Colonic mucosa (tissue), 4 donors: ENCODE results near the gene THSD7A. TPM values are rescaled to one million over a fixed set of nuclear protein-coding genes. Genes with fewer than 3 reads are reported as not detected.

ENCODE experiments used
- DNase-seq: peaks from one replicate; pipeline ENCODE4 v3.0.0-alpha.2; 2020
- H3K27ac ChIP-seq: fragments of 200-600 bp; one replicate; pipeline ENCODE4 v1.8.0; 2021
- H3K27me3 ChIP-seq: fragments of 200-600 bp; one replicate; pipeline ENCODE4 v1.8.0; 2021
- H3K36me3 ChIP-seq: fragments of 200-600 bp; one replicate; pipeline ENCODE4 v1.8.0; 2021
- H3K4me1 ChIP-seq: fragments of 200-600 bp; one replicate; pipeline ENCODE4 v1.8.0; 2021; ENCODE audit warnings: mild to moderate bottlenecking
- H3K4me3 ChIP-seq: fragments of 200-600 bp; one replicate; pipeline ENCODE4 v1.8.0; 2021
- H3K9ac ChIP-seq, 2 donors: one replicate each; pipeline ENCODE4 v1.7.0; 2013; ENCODE audit warnings: control low read depth in 2 of 2, low read depth in 2 of 2, low read length in 2 of 2
- H3K9me3 ChIP-seq: fragments of 200-600 bp; one replicate; pipeline ENCODE4 v1.8.0; 2021
- CTCF ChIP-seq: fragments of 200-600 bp; IDR thresholded peaks from one replicate; pipeline ENCODE4 v1.8.0; 2022; ENCODE audit warnings: antibody characterized with exemption, mild to moderate bottlenecking
- intact Hi-C: fragments of 100-400 bp; cut with DNase I; formaldehyde crosslinking; loops from one replicate; pipeline ENCODE4 v1.14.1; 2022
- total RNA-seq, 2 donors: library from RNA; stranded (reverse); fragmentation: NEBNext Ultra II Directional in 1 of 2; extraction: Animal tissue kit (Norgen Biotek cat#: 25700) in 1 of 2; gene quantifications; one replicate each; pipeline ENCODE4 v1.2.1, GENCODE V29; 2021
- donor health status: healthy.
- donor health status: DM: no; HTN: no; CAD: no.
- donor health status: DM: no; HTN: no; CAD: no.

The THSD7A gene
- total RNA-seq, 2 donors from 2014 or later: 2.1 to 2.3 TPM

DNA sequence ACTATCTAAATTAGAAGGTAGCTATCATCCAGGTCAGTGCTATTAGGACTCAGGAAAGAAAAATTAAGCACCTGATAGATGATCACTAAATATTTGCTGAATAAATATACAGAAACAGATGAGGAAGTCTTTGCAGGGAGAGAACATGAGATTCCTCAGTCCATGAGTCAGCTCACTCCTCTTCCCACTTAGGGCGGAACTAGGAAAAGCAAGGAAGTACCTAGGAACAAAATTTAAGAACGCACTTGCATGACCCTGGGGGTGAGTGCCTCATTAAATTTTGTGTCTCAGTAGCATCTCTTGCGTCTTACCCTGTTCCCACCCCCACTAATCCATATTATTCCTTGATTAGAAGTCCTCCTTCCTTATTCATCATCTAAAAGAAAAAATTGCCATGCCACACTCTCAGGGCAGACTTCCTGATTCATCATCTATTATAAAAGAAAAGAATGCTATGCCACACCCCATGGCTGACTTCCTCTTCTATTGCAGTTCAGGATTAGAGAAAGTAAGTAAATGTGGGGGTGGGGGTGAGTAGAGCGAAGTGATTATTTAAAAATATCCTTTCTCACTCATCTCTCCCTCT is 208.8 kb downstream of the THSD7A start:
- Histone ChIP-seq H3K36me3 (no peaks in the 10 kb centered on the region), H3K27me3 (no peaks in the 10 kb centered on the region), H3K4me1 (no peaks in the 10 kb centered on the region), H3K27ac (no peak overlapping the region), H3K9me3 (no peaks in the 10 kb centered on the region), H3K9ac (no peak overlapping the region), H3K4me3 (no peak overlapping the region)
- no peak for TF ChIP-seq CTCF
- intact Hi-C loops: no loop called here
- DNase-seq: no peak

- intact Hi-C loops: no loop called here
- Histone ChIP-seq H3K4me3 (no peak overlapping the region), H3K9ac (no peak overlapping the region), H3K36me3 (no peaks in the 10 kb centered on the region), H3K27me3 (no peaks in the 10 kb centered on the region), H3K4me1 (no peaks in the 10 kb centered on the region), H3K27ac (no peak overlapping the region), H3K9me3 (no peaks in the 10 kb centered on the region)
- no peak for DNase-seq
- no peak for TF ChIP-seq CTCF
Measured at GRCh38 chr7:11620406-11621253, 211.4 kb downstream of the THSD7A start.

- intact Hi-C loops: no loop called here
- DNase-seq: no peak
- no peaks in the 10 kb centered on the region for H3K36me3 ChIP-seq
- H3K27me3 ChIP-seq: no peaks in the 10 kb centered on the region
- no peak for TF ChIP-seq CTCF
- H3K27ac ChIP-seq: no peak overlapping the region
- no peak overlapping the region for H3K9ac ChIP-seq
- no peaks in the 10 kb centered on the region for H3K9me3 ChIP-seq
- H3K4me3 ChIP-seq: no peak overlapping the region
- no peaks in the 10 kb centered on the region for H3K4me1 ChIP-seq
Measured at GRCh38 chr7:11616466-11616865, 215.5 kb downstream of the THSD7A start.

DNA sequence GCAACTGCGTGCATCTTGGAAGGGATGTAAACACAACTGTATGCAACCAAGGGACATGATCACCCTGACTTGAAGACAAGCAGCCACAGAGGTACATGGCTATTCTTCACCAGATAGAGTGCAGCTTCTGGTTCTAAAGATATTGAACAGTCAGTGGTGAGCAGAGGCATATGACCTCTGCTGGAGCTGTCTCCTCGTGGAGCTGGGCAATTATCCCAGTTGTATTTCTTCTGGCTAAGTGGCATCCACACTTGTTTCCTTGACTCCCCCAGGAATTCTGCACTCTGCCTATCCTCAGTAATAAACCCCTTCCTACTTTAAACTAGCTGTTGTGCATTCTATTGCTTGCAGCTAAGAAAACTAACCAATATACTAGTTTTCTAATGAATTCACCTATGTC is 216.8 kb downstream of the THSD7A start:
- Histone ChIP-seq H3K36me3 (no peaks in the 10 kb centered on the region), H3K9me3 (no peaks in the 10 kb centered on the region), H3K27me3 (no peaks in the 10 kb centered on the region), H3K27ac (no peak overlapping the region), H3K4me3 (no peak overlapping the region), H3K9ac (no peak overlapping the region), H3K4me1 (no peaks in the 10 kb centered on the region)
- intact Hi-C loops: no loop called here
- TF ChIP-seq CTCF: no peak
- DNase-seq: no peak

- Histone ChIP-seq H3K4me1 (no peaks in the 10 kb centered on the region), H3K36me3 (no peaks in the 10 kb centered on the region), H3K27me3 (no peaks in the 10 kb centered on the region), H3K9me3 (no peaks in the 10 kb centered on the region), H3K9ac (no peak overlapping the region), H3K27ac (no peak overlapping the region), H3K4me3 (no peak overlapping the region)
- no peak for TF ChIP-seq CTCF
- intact Hi-C loops: no loop called here
- no peak for DNase-seq
Measured at GRCh38 chr7:11613292-11613930, 218.6 kb downstream of the THSD7A start.
